Suprapubic skin (tissue), 4 donors: ENCODE data around the gene IDH3B. TPM values are rescaled to one million over a fixed set of nuclear protein-coding genes. Genes with fewer than 3 reads are reported as not detected.

Experiments
- DNase-seq, 2 donors: peaks; one replicate each; pipeline ENCODE4 v3.0.0-alpha.2; 2019; ENCODE audit warnings: low spot score in 2 of 2
- H3K27ac ChIP-seq: fragments of 200-600 bp; sonication (generic); one replicate; pipeline ENCODE4 v1.5.1; 2019
- H3K27me3 ChIP-seq: fragments of 200-600 bp; sonication (generic); one replicate; pipeline ENCODE4 v1.5.1; 2019
- H3K36me3 ChIP-seq: fragments of 200-600 bp; sonication (generic); one replicate; pipeline ENCODE4 v1.5.1; 2019
- H3K4me1 ChIP-seq: fragments of 200-600 bp; sonication (generic); one replicate; pipeline ENCODE4 v1.5.1; 2019
- H3K4me3 ChIP-seq: fragments of 200-600 bp; sonication (generic); one replicate; pipeline ENCODE4 v1.5.1; 2019; ENCODE audit warnings: mild to moderate bottlenecking
- H3K9me3 ChIP-seq: fragments of 200-600 bp; sonication (generic); one replicate; pipeline ENCODE4 v1.5.1; 2019
- CTCF ChIP-seq, 2 donors: fragments of 200-600 bp in 1 of 2; fragments of 450-650 bp in 1 of 2; sonication (generic) in 1 of 2; IDR thresholded peaks; one replicate each; pipeline ENCODE4 v1.5.1; 2016 to 2019; ENCODE audit warnings: antibody characterized with exemption in 2 of 2, mild to moderate bottlenecking in 1 of 2, moderate library complexity in 1 of 2
- EP300 ChIP-seq: sonication (generic); formaldehyde crosslinking; IDR thresholded peaks from one replicate; pipeline ENCODE4 v1.6.1; 2017; ENCODE audit warnings: antibody characterized with exemption
- POLR2A ChIP-seq, 2 donors: fragments of 450-650 bp; IDR thresholded peaks; one replicate each; pipeline ENCODE4 v1.6.1; 2017; ENCODE audit warnings: antibody characterized with exemption in 2 of 2, mild to moderate bottlenecking in 2 of 2, moderate library complexity in 2 of 2
- POLR2AphosphoS5 ChIP-seq, 3 donors: sonication (generic); formaldehyde crosslinking; IDR thresholded peaks; one replicate each; pipeline ENCODE4 v1.6.1; 2017; ENCODE audit warnings: antibody characterized with exemption in 3 of 3
- WGBS: methylation state at CpG from one replicate; pipeline ENCODE4 v1.1.5; 2018; 5-methylcytosine and 5-hydroxymethylcytosine counted together
- total RNA-seq, 4 donors: library from RNA; depleted of rRNA; stranded (reverse); fragments of >200 nt; gene quantifications; one replicate each; pipeline ENCODE4 v1.1.0, GENCODE V29; 2016

IDH3B gene
- total RNA-seq, 4 donors from 2014 or later, result 119 to 135 (median 121) TPM

GRCh38 chr20:2671977-2672376, 8.0 kb upstream of the IDH3B start:
- no peaks in the 10 kb centered on the region for H3K27me3 ChIP-seq
- H3K4me1 ChIP-seq, result no peaks in the 10 kb centered on the region
- no peak overlapping the region for H3K4me3 ChIP-seq
- TF ChIP-seq POLR2A (IDR thresholded peaks at IDR 0.05) (no peak), CTCF (IDR thresholded peaks at IDR 0.05) (no peak)
- WGBS, result 34% methylated on average over 4 of the region's 4 CpGs
- no peaks in the 10 kb centered on the region for H3K9me3 ChIP-seq
- no peaks in the 10 kb centered on the region for H3K36me3 ChIP-seq
- DNase-seq, result peak in 1 of 2 donors; percentile 16
- H3K27ac ChIP-seq, result no peak overlapping the region

- no peak for DNase-seq
- Histone ChIP-seq H3K36me3 (peaks cover 45% of the 10 kb centered on the region), H3K4me3 (peak overlapping the region; percentile 71), H3K4me1 (peaks cover 17% of the 10 kb centered on the region), H3K27ac (peak overlapping the region; percentile 83), H3K9me3 (no peaks in the 10 kb centered on the region), H3K27me3 (no peaks in the 10 kb centered on the region)
- TF ChIP-seq EP300 (no peak), POLR2A (IDR thresholded peaks at IDR 0.05) (no peak), POLR2AphosphoS5 (IDR thresholded peaks at IDR 0.05) (no peak), CTCF (IDR thresholded peaks at IDR 0.05) (no peak)
- 7% methylated on average over 13 of the region's 13 CpGs for WGBS
Measured at GRCh38 chr20:2663364-2663886, 591 bp downstream of the IDH3B start.

- Histone ChIP-seq H3K9me3 (no peaks in the 10 kb centered on the region), H3K27me3 (no peaks in the 10 kb centered on the region), H3K27ac (no peak overlapping the region), H3K4me3 (no peak overlapping the region), H3K36me3 (peaks cover 84% of the 10 kb centered on the region), H3K4me1 (peaks cover 15% of the 10 kb centered on the region)
- TF ChIP-seq POLR2A (IDR thresholded peaks at IDR 0.05) (no peak), EP300 (no peak), POLR2AphosphoS5 (IDR thresholded peaks at IDR 0.05) (no peak), CTCF (IDR thresholded peaks at IDR 0.05) (no peak)
- 89% methylated on average over 10 of the region's 10 CpGs for WGBS
- no peak for DNase-seq
Measured at GRCh38 chr20:2659547-2659946, 4.5 kb downstream of the IDH3B start.

GRCh38 chr20:2658414-2659354, 5.3 kb downstream of the IDH3B start:
- no peaks in the 10 kb centered on the region for H3K9me3 ChIP-seq

GRCh38 chr20:2657674-2658073, 6.3 kb downstream of the IDH3B start:
- no peak for TF ChIP-seq CTCF (IDR thresholded peaks at IDR 0.05)
- TF ChIP-seq POLR2AphosphoS5 (IDR thresholded peaks at IDR 0.05), result no peak
- no peak for TF ChIP-seq EP300
- TF ChIP-seq POLR2A (IDR thresholded peaks at IDR 0.05), result no peak
- DNase-seq, result no peak
- no peak overlapping the region for H3K4me3 ChIP-seq
- H3K27me3 ChIP-seq, result no peaks in the 10 kb centered on the region
- WGBS, result 89% methylated on average over 5 of the region's 5 CpGs
- H3K9me3 ChIP-seq, result no peaks in the 10 kb centered on the region
- H3K27ac ChIP-seq, result no peak overlapping the region
- peaks cover 20% of the 10 kb centered on the region for H3K4me1 ChIP-seq
- H3K36me3 ChIP-seq, result peaks cover 86% of the 10 kb centered on the region

More at GRCh38 chr20:2658414-2659354, 5.3 kb downstream of the IDH3B start:
- Histone ChIP-seq H3K4me1 (peaks cover 20% of the 10 kb centered on the region), H3K36me3 (peaks cover 88% of the 10 kb centered on the region), H3K27me3 (no peaks in the 10 kb centered on the region), H3K4me3 (no peak overlapping the region), H3K27ac (no peak overlapping the region)
- no peak for TF ChIP-seq POLR2A (IDR thresholded peaks at IDR 0.05)
- DNase-seq, result no peak
- 83% methylated on average over 12 of the region's 13 CpGs for WGBS
